WI38 (cell line): ENCODE measurements around the gene PDXK.
A peak's percentile ranks its signal among the peaks of the same experiment; 100 is the strongest.

Experiments used
- H3K4me3 ChIP-seq: 2 replicates; pipeline ENCODE4 v1.5.1; 2011; ENCODE audit warnings: low read depth, mild to moderate bottlenecking, control low read depth, low read length
- TF ChIP-seq, protein P1 (sequence below): IDR thresholded peaks from 2 replicates; pipeline ENCODE4 v1.5.1; 2012; ENCODE audit warnings: low read depth, mild to moderate bottlenecking, control low read depth, low read length

PDXK gene

DNA sequence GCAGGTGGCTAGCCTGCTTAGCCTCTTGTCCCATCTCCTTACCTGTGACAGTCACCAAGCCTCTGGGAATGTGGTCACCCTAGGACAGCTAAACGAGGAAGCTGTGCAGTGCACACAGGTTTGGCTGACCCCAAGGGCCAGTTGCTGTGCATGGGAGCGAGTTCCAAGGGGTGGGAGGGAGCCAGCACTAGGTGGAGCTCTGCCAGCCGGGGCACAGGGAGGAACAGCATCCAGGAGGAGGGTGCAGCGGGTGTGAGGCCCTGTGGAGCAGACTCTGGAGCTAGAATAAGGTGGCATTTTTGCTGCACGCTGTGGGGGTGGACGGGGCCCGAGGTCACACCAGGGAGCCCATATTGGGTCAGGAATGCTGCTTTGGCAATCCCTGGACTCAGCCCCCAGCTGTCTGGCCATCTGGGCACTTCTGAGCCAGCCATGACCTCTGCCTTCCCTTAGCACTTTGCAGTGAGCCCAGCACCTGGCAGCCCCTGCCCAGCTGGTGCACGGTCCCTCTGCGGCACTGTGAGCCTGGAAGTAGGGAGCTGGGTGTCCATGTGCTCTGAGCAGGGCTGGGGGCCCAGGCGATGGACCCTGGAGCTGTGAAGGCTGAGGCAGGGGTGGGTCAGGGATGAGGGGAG lies 8.7 kb downstream of the PDXK start:
- no peak overlapping the region for H3K4me3 ChIP-seq
- TF ChIP-seq, protein P1, sequence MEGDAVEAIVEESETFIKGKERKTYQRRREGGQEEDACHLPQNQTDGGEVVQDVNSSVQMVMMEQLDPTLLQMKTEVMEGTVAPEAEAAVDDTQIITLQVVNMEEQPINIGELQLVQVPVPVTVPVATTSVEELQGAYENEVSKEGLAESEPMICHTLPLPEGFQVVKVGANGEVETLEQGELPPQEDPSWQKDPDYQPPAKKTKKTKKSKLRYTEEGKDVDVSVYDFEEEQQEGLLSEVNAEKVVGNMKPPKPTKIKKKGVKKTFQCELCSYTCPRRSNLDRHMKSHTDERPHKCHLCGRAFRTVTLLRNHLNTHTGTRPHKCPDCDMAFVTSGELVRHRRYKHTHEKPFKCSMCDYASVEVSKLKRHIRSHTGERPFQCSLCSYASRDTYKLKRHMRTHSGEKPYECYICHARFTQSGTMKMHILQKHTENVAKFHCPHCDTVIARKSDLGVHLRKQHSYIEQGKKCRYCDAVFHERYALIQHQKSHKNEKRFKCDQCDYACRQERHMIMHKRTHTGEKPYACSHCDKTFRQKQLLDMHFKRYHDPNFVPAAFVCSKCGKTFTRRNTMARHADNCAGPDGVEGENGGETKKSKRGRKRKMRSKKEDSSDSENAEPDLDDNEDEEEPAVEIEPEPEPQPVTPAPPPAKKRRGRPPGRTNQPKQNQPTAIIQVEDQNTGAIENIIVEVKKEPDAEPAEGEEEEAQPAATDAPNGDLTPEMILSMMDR, result no peak

DNA sequence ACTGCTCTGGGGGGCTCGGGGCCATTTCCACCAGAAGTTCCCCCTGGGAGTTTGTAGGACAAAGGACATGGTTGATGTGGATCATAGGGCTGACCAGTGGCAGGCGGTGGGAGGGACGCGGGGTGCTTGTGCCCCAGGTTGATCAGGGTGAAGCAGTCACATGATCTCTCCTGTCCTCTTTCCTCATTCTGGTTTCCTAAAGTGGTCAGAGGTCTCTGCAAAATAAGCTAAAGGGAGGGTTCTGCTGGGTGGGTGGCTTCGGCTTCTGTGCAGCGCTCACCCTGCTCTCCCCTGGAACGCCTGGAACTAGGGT lies 9.2 kb downstream of the PDXK start:
- peak overlapping the region; percentile 66 for H3K4me3 ChIP-seq
- TF ChIP-seq, protein P1, result no peak

DNA sequence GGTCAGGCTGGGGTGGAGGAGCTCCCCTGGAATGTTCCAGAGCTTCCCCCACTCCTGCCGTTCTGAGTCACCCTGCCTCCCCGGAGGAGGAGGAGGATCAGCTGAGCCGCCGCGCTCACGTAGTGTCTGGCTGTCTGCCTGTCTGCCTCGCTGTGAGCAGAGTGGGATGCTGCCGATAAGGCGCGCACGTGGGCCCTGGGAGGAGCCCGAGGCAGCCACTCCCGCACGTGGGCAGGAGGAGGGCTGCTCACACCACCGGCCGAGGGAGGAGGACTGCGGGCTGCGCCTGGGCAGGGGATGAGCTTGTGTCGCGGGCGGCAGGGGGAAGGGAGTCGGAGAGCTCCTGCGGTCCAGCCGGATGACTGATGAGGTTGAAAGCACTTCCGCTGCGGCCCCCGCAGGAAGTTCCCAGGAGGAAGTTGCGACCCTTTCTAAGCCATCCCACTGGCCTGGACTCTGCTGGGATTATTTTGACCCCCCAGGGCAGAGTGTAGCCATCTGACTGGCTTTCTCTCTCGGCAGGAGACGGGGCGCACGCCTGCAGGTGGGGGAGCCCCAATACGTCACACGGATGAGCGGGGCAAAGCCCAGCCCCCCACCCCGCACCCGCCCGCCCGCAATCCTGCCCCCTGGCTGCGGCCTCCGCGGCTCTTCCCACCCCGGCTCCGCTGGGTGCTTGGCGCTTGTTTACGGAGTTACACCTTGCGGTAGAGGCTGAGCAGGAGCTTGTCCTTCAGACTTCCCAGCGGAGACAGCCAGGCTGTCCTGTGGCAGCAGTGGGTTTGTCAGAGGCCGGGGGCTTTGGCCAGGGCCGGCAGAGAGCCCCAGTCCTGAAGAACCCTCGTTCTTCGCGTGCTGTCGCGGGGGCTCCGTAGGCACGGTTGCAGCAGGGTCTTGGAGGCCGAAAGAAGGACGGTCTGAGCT lies 9.8 kb downstream of the PDXK start:
- peak overlapping the region; percentile 66 for H3K4me3 ChIP-seq
- TF ChIP-seq, protein P1, result no peak

DNA sequence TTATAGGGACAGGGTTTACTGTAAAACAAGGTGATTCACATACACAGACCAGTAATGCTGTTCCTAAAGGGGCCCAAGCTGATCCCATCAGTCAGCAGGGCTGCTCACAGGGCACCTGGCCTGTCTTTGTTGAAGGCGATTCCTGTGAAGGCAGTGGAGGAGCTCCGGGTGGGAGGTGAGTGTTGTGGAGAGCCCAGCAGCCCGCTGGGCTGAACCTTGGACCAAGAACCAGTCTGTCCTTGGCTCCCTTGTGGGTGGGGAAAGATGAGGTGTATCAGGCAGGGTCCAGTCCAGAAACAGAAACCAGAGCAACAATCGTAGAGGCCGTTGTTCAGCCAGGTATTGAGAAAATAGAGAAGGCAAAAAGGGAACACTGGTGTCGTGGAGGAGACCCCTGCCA lies 12.5 kb downstream of the PDXK start:
- TF ChIP-seq, protein P1, result no peak
- H3K4me3 ChIP-seq, result no peak overlapping the region

DNA sequence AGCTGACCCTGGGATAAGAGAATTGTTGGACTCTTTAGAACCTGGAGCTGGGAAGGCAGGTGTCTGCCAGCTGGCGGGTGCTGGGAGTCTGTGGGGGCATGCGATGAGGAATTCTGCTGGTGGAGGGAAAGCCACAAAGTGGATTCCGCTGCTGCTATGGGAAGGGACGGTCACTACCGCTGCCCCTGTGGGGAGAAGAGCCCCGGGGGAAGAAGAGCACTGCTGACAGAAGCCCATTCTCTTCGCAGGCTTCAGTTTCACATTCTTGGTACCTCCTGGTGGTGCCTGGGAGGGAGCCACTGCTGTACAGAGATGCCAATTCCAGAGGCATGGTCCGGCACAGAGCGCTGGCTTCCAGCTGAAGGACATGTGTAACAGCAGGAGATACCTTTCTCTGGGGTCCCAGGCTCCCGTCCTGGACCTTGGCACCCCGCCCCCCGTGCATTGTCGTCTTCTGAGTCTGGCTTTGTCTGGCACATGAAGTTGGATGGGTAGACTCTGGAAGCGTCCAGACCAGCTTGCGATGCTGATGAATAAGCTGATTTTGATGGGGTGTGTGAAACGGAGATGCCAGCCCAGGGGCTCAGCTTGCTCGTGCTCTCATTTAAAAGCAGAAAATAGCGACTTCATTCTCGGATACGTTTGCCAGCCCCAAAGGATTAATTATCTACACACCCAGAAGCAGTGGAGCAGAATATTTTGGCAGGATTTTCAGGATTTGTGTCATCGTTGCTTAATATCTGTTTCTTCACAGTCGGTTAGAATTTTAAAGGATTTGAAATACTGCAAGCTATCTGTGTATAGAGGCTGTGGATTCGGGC lies 13.2 kb downstream of the PDXK start:
- TF ChIP-seq, protein P1, result no peak
- H3K4me3 ChIP-seq, result no peak overlapping the region

DNA sequence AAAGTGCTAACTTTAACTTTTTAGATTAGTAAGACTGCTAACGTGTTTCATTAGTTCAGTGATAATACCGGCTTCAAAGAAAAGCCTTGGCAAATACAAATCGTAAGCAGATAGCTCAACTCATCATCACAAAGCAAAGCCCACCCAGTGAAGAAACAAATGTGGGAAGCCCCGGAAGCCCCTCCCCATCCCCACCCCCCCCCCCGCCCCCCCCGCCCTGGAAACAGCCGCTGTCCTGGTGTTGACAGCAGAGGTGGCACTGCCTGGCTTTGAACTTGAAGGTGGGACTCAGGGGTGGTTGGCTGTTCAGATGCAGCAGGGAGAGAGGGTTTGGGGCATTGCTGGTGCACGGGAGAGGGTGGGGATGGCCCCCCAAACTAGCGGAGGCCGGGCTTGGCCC lies 14.1 kb downstream of the PDXK start:
- H3K4me3 ChIP-seq, result 0 out of 2 replicates have a peak overlapping the region, but pooled peaks have one; percentile 9
- TF ChIP-seq, protein P1, result no peak
